ENCODE data around the gene MT1HL1.

- TF ChIP-seq CTCF (IDR thresholded peaks at IDR 0.05) (no peak), ESRRA (CRISPR knock-in tag; IDR thresholded peaks at IDR 0.05; ENCODE audit: borderline replicate concordance) (no peak)
Measured at GRCh38 chr1:237033061-237033460, 28.8 kb upstream of the MT1HL1 start.
